Upper lobe of right lung (tissue), 1 donor: Measurements from ENCODE around the gene STPG4. TPM values are rescaled to one million over a fixed set of nuclear protein-coding genes. Genes with fewer than 3 reads are reported as not detected.

Experiments
- ATAC-seq: fragments of 200-7000 bp; cut with Tn5 transposase; one replicate; pipeline ENCODE4 v1.9.1; 2020; ENCODE audit warnings: mild to moderate bottlenecking, moderate library complexity
- DNase-seq: peaks from one replicate; pipeline ENCODE4 v3.0.0-alpha.2; 2020
- H3K27ac ChIP-seq: fragments of 200-600 bp; one replicate; pipeline ENCODE4 v1.8.0; 2022
- H3K27me3 ChIP-seq: fragments of 200-600 bp; one replicate; pipeline ENCODE4 v1.8.0; 2022; ENCODE audit warnings: mild to moderate bottlenecking
- H3K36me3 ChIP-seq: fragments of 200-600 bp; one replicate; pipeline ENCODE4 v1.8.0; 2022
- H3K4me1 ChIP-seq: fragments of 200-600 bp; one replicate; pipeline ENCODE4 v1.8.0; 2022
- H3K4me3 ChIP-seq: fragments of 200-600 bp; one replicate; pipeline ENCODE4 v1.8.0; 2022; ENCODE audit warnings: mild to moderate bottlenecking
- H3K9me3 ChIP-seq: fragments of 200-600 bp; one replicate; pipeline ENCODE4 v1.8.0; 2022
- intact Hi-C: fragments of 100-400 bp; cut with DNase I; formaldehyde crosslinking; loops from one replicate; pipeline ENCODE4 v1.11.0; 2022
- total RNA-seq: library from RNA; stranded (reverse); fragmentation: NEBNext Ultra II Directional; extraction: Animal tissue kit (Norgen Biotek cat#: 25700); gene quantifications from one replicate; pipeline ENCODE4 v1.2.1, GENCODE V29; 2021
- TF ChIP-seq, protein P1 (sequence below): fragments of 200-600 bp; IDR thresholded peaks from one replicate; pipeline ENCODE4 v1.8.0; 2022; ENCODE audit warnings: antibody characterized with exemption
- donor health status: DM: no; HTN: yes; CAD: no; lungs with severe emphysema.

STPG4 gene
- total RNA-seq, 1 donor from 2014 or later = not detected

DNA sequence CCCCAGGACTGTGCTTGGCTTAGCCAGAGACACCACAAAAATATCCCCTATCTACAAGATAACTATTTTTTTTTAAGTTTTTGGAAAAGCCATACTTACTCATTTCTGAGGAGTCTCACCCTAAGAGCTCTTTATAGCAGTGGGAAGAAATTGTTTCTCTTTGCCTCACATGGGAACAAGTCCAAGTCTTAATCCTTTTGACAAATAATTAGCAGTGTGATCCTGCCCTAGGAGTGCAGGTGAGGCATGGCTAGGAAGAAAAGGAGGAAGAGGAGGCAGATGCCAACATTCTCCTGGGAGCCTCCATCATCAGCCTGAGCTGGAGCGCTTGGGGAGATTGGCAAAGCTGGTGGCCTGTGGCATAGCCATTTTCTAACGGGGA, 115.6 kb downstream of the STPG4 start:
- Histone ChIP-seq H3K9me3 (no peaks in the 10 kb centered on the region), H3K27ac (peak overlapping the region; percentile 66), H3K4me3 (no peak overlapping the region), H3K36me3 (peaks cover 13% of the 10 kb centered on the region), H3K27me3 (no peaks in the 10 kb centered on the region), H3K4me1 (peaks cover 70% of the 10 kb centered on the region)
- DNase-seq = no peak
- no peak for ATAC-seq
- TF ChIP-seq, protein P1, sequence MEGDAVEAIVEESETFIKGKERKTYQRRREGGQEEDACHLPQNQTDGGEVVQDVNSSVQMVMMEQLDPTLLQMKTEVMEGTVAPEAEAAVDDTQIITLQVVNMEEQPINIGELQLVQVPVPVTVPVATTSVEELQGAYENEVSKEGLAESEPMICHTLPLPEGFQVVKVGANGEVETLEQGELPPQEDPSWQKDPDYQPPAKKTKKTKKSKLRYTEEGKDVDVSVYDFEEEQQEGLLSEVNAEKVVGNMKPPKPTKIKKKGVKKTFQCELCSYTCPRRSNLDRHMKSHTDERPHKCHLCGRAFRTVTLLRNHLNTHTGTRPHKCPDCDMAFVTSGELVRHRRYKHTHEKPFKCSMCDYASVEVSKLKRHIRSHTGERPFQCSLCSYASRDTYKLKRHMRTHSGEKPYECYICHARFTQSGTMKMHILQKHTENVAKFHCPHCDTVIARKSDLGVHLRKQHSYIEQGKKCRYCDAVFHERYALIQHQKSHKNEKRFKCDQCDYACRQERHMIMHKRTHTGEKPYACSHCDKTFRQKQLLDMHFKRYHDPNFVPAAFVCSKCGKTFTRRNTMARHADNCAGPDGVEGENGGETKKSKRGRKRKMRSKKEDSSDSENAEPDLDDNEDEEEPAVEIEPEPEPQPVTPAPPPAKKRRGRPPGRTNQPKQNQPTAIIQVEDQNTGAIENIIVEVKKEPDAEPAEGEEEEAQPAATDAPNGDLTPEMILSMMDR = no peak
- intact Hi-C loops = no loop called here

DNA sequence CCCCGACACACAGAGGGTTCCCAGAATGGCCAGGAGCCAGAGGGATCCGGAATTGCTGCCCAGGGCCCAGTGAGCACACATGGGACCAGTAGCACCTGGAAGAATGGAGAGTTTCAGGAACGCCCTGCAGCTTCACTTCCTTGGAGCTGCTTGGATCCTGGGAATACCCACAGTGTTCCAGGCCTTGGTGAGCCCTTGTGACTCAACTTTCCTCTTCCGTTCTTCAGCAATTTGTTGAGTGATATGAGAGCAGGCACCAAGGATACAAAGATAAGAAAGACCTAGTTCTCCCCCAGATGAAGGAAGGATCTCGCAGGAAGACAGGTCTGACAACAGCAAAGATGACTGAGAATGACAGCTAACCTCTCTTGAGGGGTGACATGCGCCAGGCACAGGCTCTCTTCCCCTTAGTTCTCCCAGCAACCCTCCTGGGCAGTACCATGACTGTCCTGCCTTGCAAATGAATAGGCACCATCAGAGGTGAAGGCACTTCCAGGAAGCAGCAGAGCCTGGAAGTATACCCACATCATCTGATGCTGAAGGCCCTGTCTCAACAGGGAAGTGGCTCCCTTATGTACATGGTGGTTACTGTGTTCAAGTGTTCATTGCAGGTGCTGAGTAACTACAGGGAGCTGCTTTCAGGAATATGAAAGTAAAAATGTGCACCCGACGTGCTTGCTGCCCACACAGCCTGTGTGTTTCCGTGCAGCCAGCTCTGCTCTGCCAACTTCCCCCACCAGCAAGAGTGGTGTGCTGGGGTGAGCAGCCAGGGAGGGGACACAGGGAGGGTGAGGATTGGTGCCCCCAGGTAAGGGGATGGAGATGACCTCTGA, 116.2 kb downstream of the STPG4 start:
- peak overlapping the region; percentile 66 for H3K27ac ChIP-seq
- ATAC-seq = peak; percentile 4
- TF ChIP-seq, protein P1 = no peak
- H3K27me3 ChIP-seq = no peaks in the 10 kb centered on the region
- DNase-seq = no peak
- H3K4me1 ChIP-seq = peaks cover 73% of the 10 kb centered on the region
- peaks cover 13% of the 10 kb centered on the region for H3K36me3 ChIP-seq
- H3K9me3 ChIP-seq = no peaks in the 10 kb centered on the region
- no peak overlapping the region for H3K4me3 ChIP-seq
- intact Hi-C loops = no loop called here

DNA sequence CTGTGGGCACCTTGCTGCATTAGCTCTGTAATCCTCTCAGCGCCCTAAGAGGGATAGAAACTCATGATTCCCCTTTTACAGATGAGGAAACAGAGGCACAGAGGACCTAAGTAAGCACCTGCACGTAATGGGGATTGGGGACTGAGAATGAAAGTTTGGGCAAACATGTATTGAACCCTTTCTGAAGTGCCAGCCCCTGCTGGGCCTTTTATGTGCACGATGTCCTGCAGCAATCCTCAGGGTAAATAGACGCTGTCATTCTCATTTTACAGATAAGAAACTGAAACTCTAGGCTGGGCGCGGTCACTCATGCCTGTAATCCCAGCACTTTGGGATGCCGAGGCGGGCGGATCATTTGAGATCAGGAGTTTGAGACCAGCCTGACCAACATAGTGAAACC, 117.4 kb downstream of the STPG4 start:
- Histone ChIP-seq H3K27ac (no peak overlapping the region), H3K4me1 (peaks cover 73% of the 10 kb centered on the region), H3K9me3 (no peaks in the 10 kb centered on the region), H3K36me3 (peaks cover 13% of the 10 kb centered on the region), H3K4me3 (no peak overlapping the region), H3K27me3 (no peaks in the 10 kb centered on the region)
- TF ChIP-seq, protein P1 = no peak
- ATAC-seq (no peak), DNase-seq (no peak)
- intact Hi-C loops = no loop called here

Other genes with a start within 250 kb of the STPG4 start
- gene MCFD2, start 239.5 kb downstream of the STPG4 start, total RNA-seq = 104 TPM
- gene TTC7A, start 214.1 kb downstream of the STPG4 start, total RNA-seq = 45.5 TPM
- gene CALM2, start 21.2 kb upstream of the STPG4 start, total RNA-seq = 487 TPM
- 119 TPM for gene EPCAM, start 214.0 kb upstream of the STPG4 start, total RNA-seq
- 13.3 TPM for gene MSH2, start 247.8 kb upstream of the STPG4 start, total RNA-seq